ENCODE data around the gene CEP112. TPM values are rescaled to one million over a fixed set of nuclear protein-coding genes. Genes with fewer than 3 reads are reported as not detected.

Gene CEP112
- total and polyA plus RNA-seq, 2 of the 13 experiments (the other 11 are each of a cell fraction or from before 2014, with no cell fraction given) = 1.2 to 3.4 TPM

DNA sequence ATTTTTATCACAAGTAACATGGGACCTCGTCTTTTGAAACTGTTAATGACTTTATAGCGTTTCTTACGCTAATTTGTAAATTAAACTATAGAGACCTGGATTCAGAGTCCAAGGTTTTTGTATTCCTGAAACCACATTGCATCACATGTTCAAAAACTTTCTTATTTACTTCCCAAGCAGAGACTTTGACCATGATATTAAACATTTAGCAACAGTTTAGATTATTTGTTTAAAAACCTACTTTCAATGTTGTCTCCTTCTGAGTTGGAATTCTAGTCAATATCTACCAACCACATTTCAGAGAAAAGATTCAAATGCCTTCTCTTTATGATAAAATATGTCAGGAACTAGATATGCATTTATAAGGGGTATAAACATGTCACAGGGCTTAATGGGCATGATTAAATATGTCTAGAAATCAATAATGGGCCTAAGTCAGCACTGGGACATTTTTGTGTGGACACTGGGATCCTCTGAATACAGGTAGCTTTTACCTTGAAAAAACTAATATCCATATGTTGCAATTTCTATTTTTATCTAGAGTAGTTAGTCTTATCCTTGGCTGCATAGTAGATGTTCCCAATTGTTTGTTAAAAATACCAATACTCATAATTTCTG, 43.6 kb upstream of the CEP112 start (continued):
- TF ChIP-seq KIAA2018 (CRISPR knock-in tag; IDR thresholded peaks at IDR 0.05; ENCODE audit: borderline replicate concordance) = no peak
- no peak for TF ChIP-seq E2F2 (CRISPR knock-in tag; IDR thresholded peaks at IDR 0.05; ENCODE audit: borderline replicate concordance)
- no peak for TF ChIP-seq TCF12 (IDR thresholded peaks at IDR 0.05)
- TF ChIP-seq TCF12 (CRISPR knock-in tag; IDR thresholded peaks at IDR 0.05) = 0 out of 2 replicates have a peak, but pooled peaks have one; percentile 40
- TF ChIP-seq ZNF543 (CRISPR knock-in tag; IDR thresholded peaks at IDR 0.05) = no peak
- peak; percentile 92; the same call in 1 of the 2 replicates for TF ChIP-seq MED13 (CRISPR knock-in tag; IDR thresholded peaks at IDR 0.05)
- peak; percentile 26; the same call in 1 of the 2 replicates for TF ChIP-seq SIX4 (CRISPR knock-in tag; IDR thresholded peaks at IDR 0.05)
- TF ChIP-seq MNT (IDR thresholded peaks at IDR 0.05) = no peak
- TF ChIP-seq, protein P1, sequence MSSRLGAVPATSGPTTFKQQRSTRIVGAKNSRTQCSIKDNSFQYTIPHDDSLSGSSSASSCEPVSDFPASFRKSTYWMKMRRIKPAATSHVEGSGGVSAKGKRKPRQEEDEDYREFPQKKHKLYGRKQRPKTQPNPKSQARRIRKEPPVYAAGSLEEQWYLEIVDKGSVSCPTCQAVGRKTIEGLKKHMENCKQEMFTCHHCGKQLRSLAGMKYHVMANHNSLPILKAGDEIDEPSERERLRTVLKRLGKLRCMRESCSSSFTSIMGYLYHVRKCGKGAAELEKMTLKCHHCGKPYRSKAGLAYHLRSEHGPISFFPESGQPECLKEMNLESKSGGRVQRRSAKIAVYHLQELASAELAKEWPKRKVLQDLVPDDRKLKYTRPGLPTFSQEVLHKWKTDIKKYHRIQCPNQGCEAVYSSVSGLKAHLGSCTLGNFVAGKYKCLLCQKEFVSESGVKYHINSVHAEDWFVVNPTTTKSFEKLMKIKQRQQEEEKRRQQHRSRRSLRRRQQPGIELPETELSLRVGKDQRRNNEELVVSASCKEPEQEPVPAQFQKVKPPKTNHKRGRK (CRISPR knock-in tag; IDR thresholded peaks at IDR 0.05) = no peak
- TF ChIP-seq IRF2 (CRISPR knock-in tag; IDR thresholded peaks at IDR 0.05) = peak; percentile 38; the same call in 1 of the 2 replicates
- no peak for TF ChIP-seq GLI4 (CRISPR knock-in tag; IDR thresholded peaks at IDR 0.05; ENCODE audit: borderline replicate concordance)
- TF ChIP-seq DDIT3 (CRISPR knock-in tag; IDR thresholded peaks at IDR 0.05) = no peak

Measured in HepG2 (cell line).